Measurements from ENCODE around the gene DAB2IP. TPM values are rescaled to one million over a fixed set of nuclear protein-coding genes. Genes with fewer than 3 reads are reported as not detected.

DAB2IP gene
- total and polyA plus RNA-seq, 8 donors: 17.5 to 303 (median 45.6) TPM

DNA sequence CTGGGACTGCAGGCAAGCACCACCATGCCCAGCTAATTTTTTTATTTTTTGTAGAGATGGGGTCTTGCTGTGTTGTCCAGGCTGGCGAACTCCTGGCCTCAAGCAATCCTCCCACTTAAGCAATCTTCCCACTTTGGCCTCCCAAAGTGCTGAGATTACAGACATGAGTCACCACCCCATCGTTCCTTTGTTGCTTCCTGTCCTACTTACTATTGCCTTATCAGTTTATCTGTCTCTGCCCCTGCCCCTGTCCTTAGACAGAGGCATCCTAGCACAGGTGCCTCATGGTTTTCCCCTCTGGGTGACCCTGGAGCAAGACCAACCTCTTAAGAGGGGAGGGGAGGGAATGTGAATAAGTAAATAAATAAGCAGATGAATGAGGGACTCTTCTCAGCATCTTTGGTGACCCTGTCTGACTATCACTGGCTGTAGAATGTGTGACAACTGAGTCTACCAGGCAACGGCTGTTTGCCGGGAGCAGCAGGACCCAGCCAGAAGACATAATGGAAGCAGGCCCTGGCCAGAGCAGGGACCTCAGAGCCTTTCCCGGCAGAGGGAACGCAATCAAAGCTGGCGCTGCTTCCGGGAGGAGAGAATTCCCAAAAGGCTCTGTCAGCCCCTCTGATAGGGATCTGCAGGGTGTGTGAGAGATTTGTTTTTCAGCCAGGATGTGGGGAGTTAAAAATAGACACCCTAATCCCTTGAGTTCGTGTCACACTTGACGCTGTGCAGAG, 43.8 kb upstream of the DAB2IP start:
- peak in 1 of 2 donors; percentile 75 for DNase-seq
- Histone ChIP-seq H3K4me1 (peaks cover 17 to 76% (median 59%) of the 10 kb centered on the region in 4 donors), H3K27me3 (no peaks in the 10 kb centered on the region), H3K9me3 (no peaks in the 10 kb centered on the region), H3K27ac (peak overlapping the region in 4 of 5 donors; percentile 59 to 82 (median 66)), H3K36me3 (no peaks in the 10 kb centered on the region), H3K4me3 (no peak overlapping the region)
- WGBS, 5 donors: 33 to 60% (median 52%) methylated on average over 10 of the region's 10 CpGs
- intact Hi-C loops (cut with DNase I; ENCODE audit: low total_unique reads): no loop called here
- TF ChIP-seq, protein P1, sequence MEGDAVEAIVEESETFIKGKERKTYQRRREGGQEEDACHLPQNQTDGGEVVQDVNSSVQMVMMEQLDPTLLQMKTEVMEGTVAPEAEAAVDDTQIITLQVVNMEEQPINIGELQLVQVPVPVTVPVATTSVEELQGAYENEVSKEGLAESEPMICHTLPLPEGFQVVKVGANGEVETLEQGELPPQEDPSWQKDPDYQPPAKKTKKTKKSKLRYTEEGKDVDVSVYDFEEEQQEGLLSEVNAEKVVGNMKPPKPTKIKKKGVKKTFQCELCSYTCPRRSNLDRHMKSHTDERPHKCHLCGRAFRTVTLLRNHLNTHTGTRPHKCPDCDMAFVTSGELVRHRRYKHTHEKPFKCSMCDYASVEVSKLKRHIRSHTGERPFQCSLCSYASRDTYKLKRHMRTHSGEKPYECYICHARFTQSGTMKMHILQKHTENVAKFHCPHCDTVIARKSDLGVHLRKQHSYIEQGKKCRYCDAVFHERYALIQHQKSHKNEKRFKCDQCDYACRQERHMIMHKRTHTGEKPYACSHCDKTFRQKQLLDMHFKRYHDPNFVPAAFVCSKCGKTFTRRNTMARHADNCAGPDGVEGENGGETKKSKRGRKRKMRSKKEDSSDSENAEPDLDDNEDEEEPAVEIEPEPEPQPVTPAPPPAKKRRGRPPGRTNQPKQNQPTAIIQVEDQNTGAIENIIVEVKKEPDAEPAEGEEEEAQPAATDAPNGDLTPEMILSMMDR (IDR thresholded peaks at IDR 0.05): no peak
- TF ChIP-seq EP300 (IDR thresholded peaks at IDR 0.05) (peak; percentile 59), POLR2AphosphoS5 (IDR thresholded peaks at IDR 0.05) (peak in 2 of 3 donors; percentile 68 to 85)

DNA sequence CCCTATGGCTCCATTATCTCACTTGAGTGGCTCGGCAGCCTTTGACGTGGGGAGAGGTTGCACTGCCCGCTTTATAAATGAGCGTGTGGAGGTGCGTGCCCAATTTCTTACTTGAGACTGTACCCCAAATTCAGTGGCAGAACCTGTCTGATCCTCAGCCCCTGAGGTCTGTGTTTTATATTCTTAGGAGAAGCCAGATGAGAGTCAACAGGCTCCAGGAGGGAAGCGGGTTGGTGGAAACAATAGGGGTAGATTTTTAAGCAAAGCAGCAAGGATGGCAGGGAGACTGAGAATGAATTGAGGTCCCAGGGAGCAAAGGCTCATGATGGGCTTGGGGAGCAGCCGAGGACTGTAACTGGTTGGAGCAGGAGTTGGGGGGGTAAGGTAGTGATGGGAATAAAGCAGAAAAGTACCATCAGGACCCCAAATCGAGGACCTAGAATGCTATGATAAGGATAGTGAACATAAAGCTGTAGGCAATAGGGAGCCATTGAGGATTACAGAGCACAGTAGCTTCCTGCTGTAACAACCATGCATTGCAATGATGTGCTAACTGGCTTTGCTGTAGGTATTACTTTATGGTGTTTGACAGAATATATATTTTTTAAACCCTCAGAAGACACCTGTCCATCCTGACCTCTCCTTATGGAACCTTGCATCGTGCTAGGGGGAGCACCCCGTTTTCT, 43.1 kb upstream of the DAB2IP start:
- DNase-seq: no peak
- peak overlapping the region in 3 of 5 donors; percentile 59 to 82 (median 72) for H3K27ac ChIP-seq
- intact Hi-C loops (cut with DNase I; ENCODE audit: low total_unique reads): no loop called here
- no peak overlapping the region for H3K4me3 ChIP-seq
- H3K9me3 ChIP-seq: no peaks in the 10 kb centered on the region
- TF ChIP-seq, protein P1 (IDR thresholded peaks at IDR 0.05): no peak
- no peak for TF ChIP-seq POLR2A (IDR thresholded peaks at IDR 0.05)
- peak in 1 of 3 donors; percentile 78 for TF ChIP-seq POLR2AphosphoS5 (IDR thresholded peaks at IDR 0.05)
- TF ChIP-seq EP300 (IDR thresholded peaks at IDR 0.05): peak; percentile 2
- 68 to 86% (median 73%) methylated on average over 10 of the region's 10 CpGs for WGBS, 5 donors
- peaks cover 24 to 78% (median 61%) of the 10 kb centered on the region in 4 donors for H3K4me1 ChIP-seq
- H3K27me3 ChIP-seq: no peaks in the 10 kb centered on the region
- no peaks in the 10 kb centered on the region for H3K36me3 ChIP-seq

DNA sequence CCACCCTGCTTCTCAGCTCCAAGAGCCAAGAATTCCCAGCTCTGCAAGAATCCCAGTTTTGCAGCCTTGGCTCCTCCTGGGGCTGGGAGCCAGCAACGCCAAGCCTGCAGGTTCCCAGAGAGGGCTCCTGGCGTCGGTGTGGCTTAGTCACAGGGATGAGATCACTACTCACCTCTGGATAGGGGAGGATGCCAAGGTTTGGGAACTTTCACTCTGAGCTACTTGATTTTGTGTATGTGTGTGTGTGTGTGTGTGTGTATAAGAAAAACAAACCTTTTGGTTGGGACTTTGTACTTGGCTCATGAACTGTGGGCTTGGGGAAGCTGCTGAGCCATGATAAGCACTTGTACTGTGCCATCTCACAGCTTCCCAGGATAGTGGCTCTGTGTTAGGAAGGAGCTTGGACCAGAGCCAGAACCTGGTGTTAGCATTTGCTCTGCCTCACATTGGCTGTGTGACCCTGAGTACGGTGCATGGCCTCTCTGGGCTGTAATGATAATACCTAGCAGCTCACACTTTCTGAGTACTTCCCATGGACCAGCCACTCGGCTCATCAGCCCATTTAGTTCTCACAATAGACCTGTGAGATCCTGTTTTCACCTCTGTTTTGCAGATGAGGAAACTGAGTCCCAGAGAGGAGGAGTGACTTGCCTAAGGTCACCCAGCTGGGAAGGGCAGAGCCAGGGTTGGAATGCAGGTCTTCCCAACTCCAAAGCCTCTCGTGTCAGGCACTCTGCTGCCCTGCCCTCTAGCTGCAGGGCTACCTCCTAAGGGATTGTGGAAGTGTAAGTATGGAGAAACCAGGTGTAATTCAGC, 41.4 kb upstream of the DAB2IP start:
- WGBS, 5 donors: 42 to 75% (median 55%) methylated on average over 2 to 6 of the region's 6 CpGs
- Histone ChIP-seq H3K9me3 (no peaks in the 10 kb centered on the region), H3K27ac (peak overlapping the region in 4 of 5 donors; percentile 0 to 82 (median 44)), H3K4me3 (no peak overlapping the region), H3K36me3 (no peaks in the 10 kb centered on the region), H3K4me1 (peaks cover 27 to 68% (median 49%) of the 10 kb centered on the region in 4 donors), H3K27me3 (no peaks in the 10 kb centered on the region)
- DNase-seq: peak; percentile 54 to 66
- TF ChIP-seq POLR2AphosphoS5 (IDR thresholded peaks at IDR 0.05) (peak in 2 of 3 donors; percentile 9 to 84), POLR2A (IDR thresholded peaks at IDR 0.05) (no peak)
- TF ChIP-seq, protein P1 (IDR thresholded peaks at IDR 0.05): peak in 1 of 7 experiments; percentile 11
- intact Hi-C loops (cut with DNase I; ENCODE audit: low total_unique reads): no loop called here

DNA sequence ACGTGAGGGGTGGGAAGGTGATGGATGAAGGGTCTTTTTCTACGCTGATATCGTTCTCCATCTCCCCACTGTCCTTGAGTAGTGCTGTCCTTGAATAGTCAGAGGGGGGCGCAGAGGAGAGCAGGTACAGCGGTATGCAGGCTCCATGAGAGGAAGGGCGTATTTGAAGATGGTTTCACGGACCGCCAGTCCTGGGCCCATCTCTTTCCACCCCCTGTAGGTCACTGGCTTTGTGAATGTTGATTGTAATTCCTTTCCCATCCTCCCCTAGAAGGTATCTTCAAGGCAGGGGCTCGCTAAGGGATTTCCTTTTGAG, 40.8 kb upstream of the DAB2IP start:
- Histone ChIP-seq H3K36me3 (no peaks in the 10 kb centered on the region), H3K4me3 (no peak overlapping the region), H3K9me3 (no peaks in the 10 kb centered on the region), H3K27ac (peak overlapping the region in 2 of 5 donors; percentile 72 to 82), H3K4me1 (peaks cover 27 to 67% (median 47%) of the 10 kb centered on the region in 4 donors), H3K27me3 (no peaks in the 10 kb centered on the region)
- intact Hi-C loops (cut with DNase I; ENCODE audit: low total_unique reads): no loop called here
- 90 to 95% (median 93%) methylated on average over 9 of the region's 9 CpGs for WGBS, 5 donors
- no peak for DNase-seq
- no peak for TF ChIP-seq POLR2A (IDR thresholded peaks at IDR 0.05)
- TF ChIP-seq, protein P1 (IDR thresholded peaks at IDR 0.05): no peak
- TF ChIP-seq POLR2AphosphoS5 (IDR thresholded peaks at IDR 0.05): no peak
- no peak for TF ChIP-seq EP300 (IDR thresholded peaks at IDR 0.05)

All from stomach (tissue), 9 donors.